ENCODE measurements around the gene SLC2A9. TPM values are rescaled to one million over a fixed set of nuclear protein-coding genes. Genes with fewer than 3 reads are reported as not detected.

The SLC2A9 gene
- total RNA-seq, 2 donors from 2014 or later, result 1.1 to 1.7 TPM

- H3K9me3 Mint-ChIP-seq, result peaks cover 0 to 3% of the 10 kb centered on the region in 2 donors
- H3K27me3 Mint-ChIP-seq (ENCODE audit: low read depth), result no peaks in the 10 kb centered on the region
- no peaks in the 10 kb centered on the region for H3K4me1 Mint-ChIP-seq (ENCODE audit: low read depth)
- ATAC-seq (replicated peaks in 1 of 2), result no peak
- no peak overlapping the region for H3K4me3 Mint-ChIP-seq
- no peaks in the 10 kb centered on the region for H3K36me3 Mint-ChIP-seq (ENCODE audit: insufficient read depth in 2 of 2)
- no peak for DNase-seq
- H3K27ac Mint-ChIP-seq, result no peak overlapping the region
Measured at GRCh38 chr4:10053635-10054453, 32.5 kb upstream of the SLC2A9 start.

- DNase-seq (no peak), ATAC-seq (replicated peaks in 1 of 2) (no peak)
- peaks cover 0 to 6% of the 10 kb centered on the region in 2 donors for H3K9me3 Mint-ChIP-seq
- peaks cover 0 to 2% of the 10 kb centered on the region in 2 donors for H3K36me3 Mint-ChIP-seq (ENCODE audit: insufficient read depth in 2 of 2)
- no peaks in the 10 kb centered on the region for H3K27me3 Mint-ChIP-seq (ENCODE audit: low read depth)
- H3K4me3 Mint-ChIP-seq, result no peak overlapping the region
- no peaks in the 10 kb centered on the region for H3K4me1 Mint-ChIP-seq (ENCODE audit: low read depth)
- no peak overlapping the region for H3K27ac Mint-ChIP-seq
Measured at GRCh38 chr4:10051517-10052135, 30.3 kb upstream of the SLC2A9 start.

- H3K4me3 Mint-ChIP-seq, result no peak overlapping the region
- no peaks in the 10 kb centered on the region for H3K4me1 Mint-ChIP-seq (ENCODE audit: low read depth)
- ATAC-seq (replicated peaks in 1 of 2) (no peak), DNase-seq (no peak)
- no peak overlapping the region for H3K27ac Mint-ChIP-seq
- peaks cover 0 to 6% of the 10 kb centered on the region in 2 donors for H3K9me3 Mint-ChIP-seq
- peaks cover 0 to 2% of the 10 kb centered on the region in 2 donors for H3K36me3 Mint-ChIP-seq (ENCODE audit: insufficient read depth in 2 of 2)
- H3K27me3 Mint-ChIP-seq (ENCODE audit: low read depth), result no peaks in the 10 kb centered on the region
Measured at GRCh38 chr4:10050721-10051120, 29.4 kb upstream of the SLC2A9 start.

GRCh38 chr4:10050261-10050661 is 29.0 kb upstream of the SLC2A9 start:
- ATAC-seq (replicated peaks in 1 of 2) (no peak), DNase-seq (no peak)
- Mint-ChIP-seq H3K27me3 (ENCODE audit: low read depth) (no peaks in the 10 kb centered on the region), H3K4me1 (ENCODE audit: low read depth) (no peaks in the 10 kb centered on the region), H3K9me3 (peaks cover 0 to 6% of the 10 kb centered on the region in 2 donors), H3K36me3 (ENCODE audit: insufficient read depth in 2 of 2) (peaks cover 0 to 2% of the 10 kb centered on the region in 2 donors), H3K27ac (no peak overlapping the region), H3K4me3 (no peak overlapping the region)

GRCh38 chr4:10048941-10049697 is 27.8 kb upstream of the SLC2A9 start:
- no peak for DNase-seq
- Mint-ChIP-seq H3K4me1 (ENCODE audit: low read depth) (no peaks in the 10 kb centered on the region), H3K4me3 (no peak overlapping the region), H3K27me3 (ENCODE audit: low read depth) (no peaks in the 10 kb centered on the region), H3K36me3 (ENCODE audit: insufficient read depth in 2 of 2) (peaks cover 3 to 4% of the 10 kb centered on the region in 2 donors), H3K9me3 (peaks cover 2 to 7% of the 10 kb centered on the region in 2 donors), H3K27ac (no peak overlapping the region)
- no peak for ATAC-seq (replicated peaks in 1 of 2)

- no peak for ATAC-seq (replicated peaks in 1 of 2)
- Mint-ChIP-seq H3K4me1 (ENCODE audit: low read depth) (no peaks in the 10 kb centered on the region), H3K9me3 (peaks cover 2 to 10% of the 10 kb centered on the region in 2 donors), H3K36me3 (ENCODE audit: insufficient read depth in 2 of 2) (peaks cover 3 to 6% of the 10 kb centered on the region in 2 donors), H3K27ac (no peak overlapping the region), H3K27me3 (ENCODE audit: low read depth) (no peaks in the 10 kb centered on the region), H3K4me3 (no peak overlapping the region)
- DNase-seq, result no peak
Measured at GRCh38 chr4:10047967-10048366, 26.7 kb upstream of the SLC2A9 start.

- DNase-seq (no peak), ATAC-seq (replicated peaks in 1 of 2) (no peak)
- no peaks in the 10 kb centered on the region for H3K27me3 Mint-ChIP-seq (ENCODE audit: low read depth)
- H3K9me3 Mint-ChIP-seq, result peaks cover 9 to 19% of the 10 kb centered on the region in 2 donors
- no peak overlapping the region for H3K4me3 Mint-ChIP-seq
- H3K27ac Mint-ChIP-seq, result no peak overlapping the region
- no peaks in the 10 kb centered on the region for H3K4me1 Mint-ChIP-seq (ENCODE audit: low read depth)
- H3K36me3 Mint-ChIP-seq (ENCODE audit: insufficient read depth in 2 of 2), result peaks cover 11 to 15% of the 10 kb centered on the region in 2 donors
Measured at GRCh38 chr4:10046471-10046870, 25.2 kb upstream of the SLC2A9 start.

GRCh38 chr4:10045481-10045880 is 24.2 kb upstream of the SLC2A9 start:
- peaks cover 11 to 15% of the 10 kb centered on the region in 2 donors for H3K36me3 Mint-ChIP-seq (ENCODE audit: insufficient read depth in 2 of 2)
- H3K9me3 Mint-ChIP-seq, result peaks cover 9 to 19% of the 10 kb centered on the region in 2 donors
- no peak for ATAC-seq (replicated peaks in 1 of 2)
- no peak overlapping the region for H3K4me3 Mint-ChIP-seq
- DNase-seq, result no peak
- no peaks in the 10 kb centered on the region for H3K4me1 Mint-ChIP-seq (ENCODE audit: low read depth)
- H3K27me3 Mint-ChIP-seq (ENCODE audit: low read depth), result no peaks in the 10 kb centered on the region
- no peak overlapping the region for H3K27ac Mint-ChIP-seq

GRCh38 chr4:10041036-10041435 is 19.7 kb upstream of the SLC2A9 start:
- Mint-ChIP-seq H3K4me1 (ENCODE audit: low read depth) (no peaks in the 10 kb centered on the region), H3K27ac (no peak overlapping the region), H3K4me3 (no peak overlapping the region), H3K27me3 (ENCODE audit: low read depth) (no peaks in the 10 kb centered on the region), H3K36me3 (ENCODE audit: insufficient read depth in 2 of 2) (peaks cover 11 to 13% of the 10 kb centered on the region in 2 donors), H3K9me3 (peaks cover 9 to 13% of the 10 kb centered on the region in 2 donors)
- ATAC-seq (replicated peaks in 1 of 2), result no peak
- DNase-seq, result no peak

GRCh38 chr4:10040049-10040892 is 19.0 kb upstream of the SLC2A9 start:
- Mint-ChIP-seq H3K9me3 (peaks cover 9 to 13% of the 10 kb centered on the region in 2 donors), H3K36me3 (ENCODE audit: insufficient read depth in 2 of 2) (peaks cover 11 to 13% of the 10 kb centered on the region in 2 donors), H3K4me3 (no peak overlapping the region), H3K27ac (no peak overlapping the region), H3K4me1 (ENCODE audit: low read depth) (no peaks in the 10 kb centered on the region), H3K27me3 (ENCODE audit: low read depth) (no peaks in the 10 kb centered on the region)
- DNase-seq (no peak), ATAC-seq (replicated peaks in 1 of 2) (no peak)

- no peak for ATAC-seq (replicated peaks in 1 of 2)
- Mint-ChIP-seq H3K27ac (no peak overlapping the region), H3K36me3 (ENCODE audit: insufficient read depth in 2 of 2) (no peaks in the 10 kb centered on the region)
Measured at GRCh38 chr4:10036807-10037342, 15.6 kb upstream of the SLC2A9 start.

GRCh38 chr4:10035130-10035529 is 13.8 kb upstream of the SLC2A9 start:
- Mint-ChIP-seq H3K27me3 (ENCODE audit: low read depth) (no peaks in the 10 kb centered on the region), H3K4me3 (no peak overlapping the region), H3K27ac (no peak overlapping the region), H3K4me1 (ENCODE audit: low read depth) (peaks cover 15% of the 10 kb centered on the region), H3K9me3 (no peaks in the 10 kb centered on the region), H3K36me3 (ENCODE audit: insufficient read depth in 2 of 2) (no peaks in the 10 kb centered on the region)
- no peak for ATAC-seq (replicated peaks in 1 of 2)
- no peak for DNase-seq

More at GRCh38 chr4:10036807-10037342, 15.6 kb upstream of the SLC2A9 start:
- Mint-ChIP-seq H3K27me3 (ENCODE audit: low read depth) (no peaks in the 10 kb centered on the region), H3K4me3 (no peak overlapping the region), H3K9me3 (no peaks in the 10 kb centered on the region), H3K4me1 (ENCODE audit: low read depth) (peaks cover 15% of the 10 kb centered on the region)
- DNase-seq, result no peak

Measured in activated T-cell treated with anti-CD3 and anti-CD28 coated beads, Interleukin-2, amount 50 U/mL, for 72 hours (primary cell).